ENCODE data around the gene VSIR. TPM values are rescaled to one million over a fixed set of nuclear protein-coding genes. Genes with fewer than 3 reads are reported as not detected.

Gene VSIR
- total RNA-seq, 1 donor from 2014 or later, result not detected

DNA sequence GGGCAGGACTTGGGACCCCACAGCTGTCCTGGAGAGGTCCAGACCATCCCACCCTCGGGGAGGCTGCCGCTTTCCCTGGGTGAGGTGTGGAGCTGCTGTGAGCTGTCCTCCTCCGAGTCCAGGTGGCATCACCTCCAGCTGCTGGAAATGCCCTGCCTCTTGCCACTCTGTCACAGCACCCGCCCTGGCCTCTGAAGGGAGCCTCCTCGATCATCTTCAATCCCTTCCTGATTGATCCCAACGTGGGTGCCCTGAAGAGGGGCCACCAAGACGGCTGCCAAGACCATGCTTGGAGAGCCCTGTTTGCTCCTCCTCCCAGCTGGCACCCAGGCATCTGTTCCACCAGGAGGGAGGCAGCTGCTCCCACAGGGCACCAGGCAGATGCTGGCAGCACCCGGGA is 58.3 kb downstream of the VSIR start:
- no peaks in the 10 kb centered on the region for H3K36me3 Mint-ChIP-seq (ENCODE audit: low read depth)
- no peaks in the 10 kb centered on the region for H3K27me3 Mint-ChIP-seq (ENCODE audit: low read depth)
- DNase-seq (ENCODE audit: low read depth, low spot score), result no peak
- H3K9me3 Mint-ChIP-seq, result no peaks in the 10 kb centered on the region
- H3K4me1 Mint-ChIP-seq, result peaks cover 4% of the 10 kb centered on the region
- no peak overlapping the region for H3K4me3 Mint-ChIP-seq
- H3K27ac Mint-ChIP-seq (ENCODE audit: unreplicated experiment), result no peak overlapping the region
- TF ChIP-seq CTCF (conservative IDR thresholded peaks at IDR 0.05), result no peak

- Mint-ChIP-seq H3K36me3 (ENCODE audit: low read depth) (no peaks in the 10 kb centered on the region), H3K4me1 (peaks cover 4% of the 10 kb centered on the region), H3K27ac (ENCODE audit: unreplicated experiment) (no peak overlapping the region), H3K4me3 (no peak overlapping the region), H3K27me3 (ENCODE audit: low read depth) (no peaks in the 10 kb centered on the region), H3K9me3 (no peaks in the 10 kb centered on the region)
- no peak for TF ChIP-seq CTCF (conservative IDR thresholded peaks at IDR 0.05)
- DNase-seq (ENCODE audit: low read depth, low spot score), result no peak
Measured at GRCh38 chr10:71714592-71714991, 58.7 kb downstream of the VSIR start.

DNA sequence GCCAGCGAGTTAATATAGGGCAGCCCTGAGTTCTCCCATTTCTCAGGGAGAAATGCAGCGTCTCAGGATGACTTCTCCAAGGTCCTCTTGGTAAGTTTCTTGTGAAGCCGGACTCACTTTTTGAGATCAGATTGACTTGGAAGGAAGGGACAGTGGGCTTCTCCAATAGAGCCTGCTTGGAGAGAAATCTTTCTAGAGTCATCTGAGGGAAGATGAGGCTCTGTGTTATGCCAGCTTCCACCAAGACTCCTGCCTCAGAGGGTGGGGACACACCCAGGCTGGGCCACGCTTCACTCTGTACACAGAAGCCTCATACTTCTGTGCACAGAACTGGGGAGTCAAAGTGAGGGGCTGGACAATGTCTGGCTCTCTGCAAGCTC is 59.3 kb downstream of the VSIR start:
- DNase-seq (ENCODE audit: low read depth, low spot score), result no peak
- H3K9me3 Mint-ChIP-seq, result no peaks in the 10 kb centered on the region
- peaks cover 4% of the 10 kb centered on the region for H3K4me1 Mint-ChIP-seq
- H3K36me3 Mint-ChIP-seq (ENCODE audit: low read depth), result no peaks in the 10 kb centered on the region
- H3K4me3 Mint-ChIP-seq, result no peak overlapping the region
- peak overlapping the region; percentile 71 for H3K27ac Mint-ChIP-seq (ENCODE audit: unreplicated experiment)
- no peak for TF ChIP-seq CTCF (conservative IDR thresholded peaks at IDR 0.05)
- H3K27me3 Mint-ChIP-seq (ENCODE audit: low read depth), result no peaks in the 10 kb centered on the region

DNA sequence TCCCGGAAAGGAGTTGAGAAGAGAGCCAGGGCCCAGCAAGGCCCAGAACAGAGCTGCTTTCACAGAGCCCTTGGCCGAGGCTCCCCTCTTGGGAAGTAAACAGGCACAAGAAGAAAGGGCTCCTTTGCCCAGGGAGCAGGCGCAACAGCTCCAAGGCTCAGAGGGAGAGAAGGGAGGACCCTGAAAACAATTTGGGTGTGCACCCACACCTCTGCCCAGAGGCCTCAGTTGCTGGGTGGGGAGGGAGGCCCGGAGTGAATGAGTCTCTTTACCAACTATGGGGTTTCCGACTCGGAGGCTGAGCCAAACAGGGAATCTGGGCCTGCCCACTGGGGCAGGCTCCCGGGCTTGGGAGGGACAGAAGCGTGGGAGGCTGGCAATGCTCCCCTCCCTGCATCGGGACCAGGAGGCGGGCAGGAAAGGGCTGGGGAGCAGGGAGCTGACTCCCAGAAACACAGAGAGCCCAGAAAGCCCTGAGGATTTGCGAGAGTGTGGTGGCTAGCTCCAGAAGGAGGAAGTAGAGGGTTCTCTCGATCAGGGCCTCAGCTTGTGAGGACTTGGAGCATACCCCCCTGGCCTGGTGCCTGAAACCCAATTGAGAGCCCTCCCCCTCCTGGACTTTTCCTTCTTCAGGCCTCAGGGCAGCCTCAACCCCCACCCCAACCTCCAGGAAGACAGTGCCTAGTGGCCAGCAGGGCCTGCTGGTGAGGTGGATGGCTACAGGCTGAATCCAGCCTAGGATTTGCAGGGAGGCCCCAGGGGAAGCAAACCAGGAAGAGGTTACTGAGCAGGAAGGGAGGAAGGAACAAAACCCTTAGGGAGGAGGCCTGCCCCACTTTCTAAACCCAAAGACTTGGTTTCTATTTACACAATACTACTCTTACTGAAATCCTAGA is 59.9 kb downstream of the VSIR start:
- DNase-seq (ENCODE audit: low read depth, low spot score), result no peak
- no peak for TF ChIP-seq CTCF (conservative IDR thresholded peaks at IDR 0.05)
- H3K27ac Mint-ChIP-seq (ENCODE audit: unreplicated experiment), result peak overlapping the region; percentile 71

GRCh38 chr10:71712572-71713134 is 60.7 kb downstream of the VSIR start:
- Mint-ChIP-seq H3K27me3 (ENCODE audit: low read depth) (no peaks in the 10 kb centered on the region), H3K9me3 (no peaks in the 10 kb centered on the region), H3K36me3 (ENCODE audit: low read depth) (no peaks in the 10 kb centered on the region), H3K27ac (ENCODE audit: unreplicated experiment) (no peak overlapping the region), H3K4me3 (no peak overlapping the region), H3K4me1 (peaks cover 7% of the 10 kb centered on the region)
- no peak for TF ChIP-seq CTCF (conservative IDR thresholded peaks at IDR 0.05)
- no peak for DNase-seq (ENCODE audit: low read depth, low spot score)

More for the DNA sequence above, 59.9 kb downstream of the VSIR start:
- no peaks in the 10 kb centered on the region for H3K36me3 Mint-ChIP-seq (ENCODE audit: low read depth)
- no peaks in the 10 kb centered on the region for H3K9me3 Mint-ChIP-seq
- H3K4me3 Mint-ChIP-seq, result no peak overlapping the region
- no peaks in the 10 kb centered on the region for H3K27me3 Mint-ChIP-seq (ENCODE audit: low read depth)
- H3K4me1 Mint-ChIP-seq, result peaks cover 4% of the 10 kb centered on the region

Data from neural crest cell (in vitro differentiated cells).